K562 (cell line): ENCODE measurements around the gene ABCC6. TPM values are rescaled to one million over a fixed set of nuclear protein-coding genes. Genes with fewer than 3 reads are reported as not detected.

ENCODE experiments used
- ATAC-seq: fragments of 200-7000 bp; cut with Tn5 transposase; 3 replicates; pipeline ENCODE4 v1.9.1; 2020; ENCODE audit warnings: moderate library complexity
- BruUV-seq: library from RNA; stranded (reverse); fragments of 400-500 nt; replicated peaks from 2 replicates; lab custom pipeline; 2021; lab: Mats Ljungman, UMichigan
- CTCF ChIA-PET: fragments of 300-600 bp; formaldehyde crosslinking; extraction: SDS; loops from one replicate; lab custom pipeline; 2021; ENCODE audit warnings: low intra/inter-chr PET ratio; lab: Yijun Ruan, JAX
- POLR2A ChIA-PET: fragments of 300-600, 350-650 bp; sonication (Branson Sonifier 250); formaldehyde crosslinking; extraction: SDS; loops from one replicate; lab custom pipeline; 2021; ENCODE audit warnings: antibody characterized with exemption, inconsistent platforms; lab: Yijun Ruan, JAX
- DNase-seq, 4 experiments: peaks; one replicate each; pipeline versions ENCODE4 v3.0.0 to v3.0.0-alpha.2; 2011 to 2018; ENCODE audit warnings: low spot score in 3 of 4, mixed read lengths in 3 of 4; ENCODE audit errors: extremely low read depth in 1 of 4
- FAIRE-seq: peaks from 2 replicates; lab custom pipeline; 2011; peaks lifted over from hg19 to GRCh38; lab: Jason Lieb, UNC
- H2AFZ ChIP-seq: 2 replicates; pipeline ENCODE4 v1.6.0; 2011; ENCODE audit warnings: low read depth, low read length, control low read depth, inconsistent platforms
- H3K27ac ChIP-seq: fragments of 200-600 bp; 3 replicates; pipeline ENCODE4 v1.8.0; 2011; ENCODE audit warnings: low read depth, mild to moderate bottlenecking, control low read depth, inconsistent platforms, low read length, moderate library complexity, mixed read lengths; ENCODE audit errors: extremely low read depth
- H3K27me3 ChIP-seq, 2 experiments: fragments of 300-600 bp in 1 of 2; 2 replicates in 1 of 2; 3 replicates in 1 of 2; pipeline versions ENCODE4 v1.6.0 to v1.8.0; 2011; ENCODE audit warnings: inconsistent platforms in 2 of 2, low read length in 2 of 2, mild to moderate bottlenecking in 1 of 2, mixed read lengths in 1 of 2, moderate library complexity in 1 of 2; ENCODE audit not compliant: control insufficient read depth in 2 of 2, insufficient read depth in 2 of 2
- H3K36me3 ChIP-seq: fragments of 300-600 bp; 3 replicates; pipeline ENCODE4 v1.8.0; 2011; ENCODE audit warnings: mild to moderate bottlenecking, low read length, inconsistent platforms; ENCODE audit not compliant: control insufficient read depth, insufficient read depth
- H3K4me1 ChIP-seq, 2 experiments: fragments of 200-600 bp in 1 of 2; replicated peaks in 1 of 2; 2 replicates in 1 of 2; 3 replicates in 1 of 2; pipeline versions ENCODE4 v1.5.1 to v1.8.0; 2011; ENCODE audit warnings: inconsistent platforms in 2 of 2, low read length in 2 of 2, mild to moderate bottlenecking in 1 of 2, mixed read lengths in 1 of 2, moderate library complexity in 1 of 2; ENCODE audit not compliant: control insufficient read depth in 2 of 2, insufficient read depth in 2 of 2
- H3K4me2 ChIP-seq: 2 replicates; pipeline ENCODE4 v1.6.1; 2011; ENCODE audit warnings: low read length, control low read depth, inconsistent platforms, mixed read lengths; ENCODE audit not compliant: insufficient read depth
- H3K4me3 ChIP-seq: fragments of 200-600 bp; sonication (generic), shearing (Covaris generic); 2 replicates; pipeline ENCODE4 v1.5.1; 2016; ENCODE audit warnings: control low read depth, inconsistent platforms
- H3K79me2 ChIP-seq: fragments of 200-600 bp; 3 replicates; pipeline ENCODE4 v1.8.0; 2011; ENCODE audit warnings: low read length, inconsistent platforms; ENCODE audit not compliant: control insufficient read depth, insufficient read depth
- H3K9ac ChIP-seq, 2 experiments: 2 replicates each; pipeline versions ENCODE4 v1.6.0 to v1.6.1; 2011; ENCODE audit warnings: low read depth in 2 of 2, low read length in 2 of 2, control low read depth in 1 of 2, inconsistent platforms in 1 of 2, mild to moderate bottlenecking in 1 of 2, mixed read lengths in 1 of 2; ENCODE audit not compliant: insufficient read depth in 1 of 2
- H3K9me1 ChIP-seq: one replicate; pipeline ENCODE4 v1.6.0; 2011; ENCODE audit warnings: inconsistent platforms, mild to moderate bottlenecking, low read length, moderate library complexity; ENCODE audit not compliant: control insufficient read depth, insufficient read depth
- H3K9me3 ChIP-seq: replicated peaks from 2 replicates; pipeline ENCODE4 v1.5.1; 2011; ENCODE audit warnings: low read depth, low read length, inconsistent platforms; ENCODE audit not compliant: control insufficient read depth, insufficient read depth
- H4K20me1 ChIP-seq: replicated peaks from 2 replicates; pipeline ENCODE4 v1.6.1; 2011; ENCODE audit warnings: low read length, inconsistent platforms, mixed read lengths; ENCODE audit not compliant: control insufficient read depth, insufficient read depth
- CLOCK ChIP-seq: fragments of 250-450 bp; sonication (Bioruptor Pico); IDR thresholded peaks from 2 replicates; pipeline ENCODE4 v1.4.0; 2020; ENCODE audit warnings: mild to moderate bottlenecking, moderate library complexity, borderline replicate concordance
- CXXC5 ChIP-seq: fragments of 250-450 bp; sonication (Bioruptor Pico); IDR thresholded peaks from 2 replicates; pipeline ENCODE4 v1.8.0; 2022; ENCODE audit warnings: inconsistent platforms, mild to moderate bottlenecking, moderate library complexity
- DNMT1 ChIP-seq: fragments of 450-650 bp; IDR thresholded peaks from 2 replicates; pipeline ENCODE4 v1.6.1; 2016; ENCODE audit warnings: antibody characterized with exemption, mild to moderate bottlenecking
- EP300 ChIP-seq: IDR thresholded peaks from 2 replicates; pipeline ENCODE4 v1.6.1; 2012; ENCODE audit warnings: low read length, improper control_type of control experiment
- EZH2 ChIP-seq: IDR thresholded peaks from 2 replicates; pipeline ENCODE4 v1.6.1; 2012; ENCODE audit warnings: low read depth, mild to moderate bottlenecking, inconsistent platforms, low read length, borderline replicate concordance
- GTF2B ChIP-seq: IDR thresholded peaks from 2 replicates; pipeline ENCODE4 v1.6.1; 2011; ENCODE audit not compliant: insufficient read length; ENCODE audit errors: extremely low read depth
- HNRNPH1 ChIP-seq: fragments of 200-400 bp; formaldehyde crosslinking; optimal IDR thresholded peaks from 2 replicates; pipeline ENCODE3; 2017; ENCODE audit warnings: low read depth, mild to moderate bottlenecking, low read length, moderate library complexity
- KDM5B ChIP-seq: fragments of 200-600 bp; sonication (generic); IDR thresholded peaks from 2 replicates; pipeline ENCODE4 v1.6.1; 2012; ENCODE audit warnings: low read depth, mild to moderate bottlenecking, moderate library complexity, low read length, control low read depth, inconsistent platforms; ENCODE audit not compliant: insufficient replicate concordance
- PHB2 ChIP-seq: fragments of 450-650 bp; IDR thresholded peaks from 2 replicates; pipeline ENCODE4 v1.6.1; 2017; ENCODE audit warnings: low read depth
- SMAD4 ChIP-seq: fragments of 250-450 bp; sonication (Bioruptor Pico); conservative IDR thresholded peaks from 2 replicates; pipeline ENCODE4 v1.8.0; 2021; ENCODE audit warnings: inconsistent platforms, mild to moderate bottlenecking, moderate library complexity
- TFE3 ChIP-seq: fragments of 450-650 bp; formaldehyde crosslinking; IDR thresholded peaks from 2 replicates; pipeline ENCODE4 v1.4.0; 2020; ENCODE audit warnings: mild to moderate bottlenecking, mixed read lengths
- ZBTB43 ChIP-seq: sonication (generic); formaldehyde crosslinking; IDR thresholded peaks from 2 replicates; pipeline ENCODE4 v1.8.0; 2023; ENCODE audit warnings: mild to moderate bottlenecking, missing genetic modification reagents
- ZFP1 ChIP-seq: fragments of 450-650 bp; formaldehyde crosslinking; IDR thresholded peaks from 2 replicates; pipeline ENCODE4 v1.4.0; 2020; ENCODE audit warnings: mild to moderate bottlenecking, mixed read lengths
- ZFPM2 ChIP-seq: fragments of 250-450 bp; sonication (Bioruptor Pico); IDR thresholded peaks from 2 replicates; pipeline ENCODE4 v1.5.1; 2022; ENCODE audit warnings: mild to moderate bottlenecking
- ZKSCAN1 ChIP-seq: fragments of 150-350 bp; IDR thresholded peaks from 2 replicates; pipeline ENCODE4 v1.6.1; 2016; ENCODE audit warnings: low read depth, low read length
- ZNF197 ChIP-seq: fragments of 200-800 bp; sonication (Bioruptor generic); IDR thresholded peaks from 2 replicates; pipeline ENCODE4 v1.6.1; 2016; ENCODE audit warnings: low read depth, missing genetic modification characterization, missing compliant biosample characterization
- ZNF699 ChIP-seq: fragments of 250-450 bp; sonication (Bioruptor Pico); IDR thresholded peaks from 2 replicates; pipeline ENCODE4 v1.8.0; 2021; ENCODE audit warnings: mild to moderate bottlenecking, moderate library complexity; ENCODE audit not compliant: insufficient replicate concordance
- ZNF707 ChIP-seq: fragments of 250-450 bp; sonication (Bioruptor Pico); conservative IDR thresholded peaks from 2 replicates; pipeline ENCODE4 v1.8.0; 2022; ENCODE audit warnings: inconsistent platforms, mild to moderate bottlenecking, moderate library complexity
- WGBS: fragments of 100-300 bp; shearing (Covaris generic); methylation state at CpG from one replicate; pipeline ENCODE4 v1.1.6; 2016; ENCODE audit warnings: low coverage, mixed read lengths; ENCODE audit not compliant: insufficient coverage; ENCODE audit errors: missing lambda C conversion rate; 5-methylcytosine and 5-hydroxymethylcytosine counted together
- in situ Hi-C: fragments of 300-500 bp; cut with MboI; formaldehyde crosslinking; loops from 4 replicates; pipeline ENCODE4 v1.15.0; 2018; ENCODE audit warnings: inconsistent platforms, mixed read lengths
- intact Hi-C: fragments of 100-400 bp; cut with micrococcal nuclease; formaldehyde crosslinking; loops from 2 replicates; pipeline ENCODE4 v1.14.2; 2022
- polyA plus RNA-seq, 8 experiments: library from polyadenylated mRNA; depleted of rRNA in 4 of 8; stranded (reverse) in 5 of 8; unstranded in 3 of 8; fragments of >200 nt; fragmentation: Nextera tagmentation in 2 of 8; fragmentation: Illumina TruSeq in 1 of 8; extraction: Ambion mirVana in 2 of 8; extraction: Trizol in 1 of 8; gene quantifications; 2 replicates each; pipeline versions ENCODE4 v1.2.1 to v1.2.3, GENCODE V29; 2011 to 2014; ENCODE audit warnings: inconsistent platforms in 1 of 8, missing spikeins in 1 of 8
- total RNA-seq, 7 experiments: library from RNA; depleted of rRNA in 6 of 7; stranded (reverse); fragments of >200 nt in 6 of 7; fragmentation: Illumina TruSeq in 2 of 7; extraction: Trizol in 2 of 7; gene quantifications; 2 replicates each; pipeline versions ENCODE4 v1.2.1 to v1.2.3, GENCODE V29; 2011 to 2021; ENCODE audit warnings: low replicate concordance in 1 of 7

Gene ABCC6
- total and polyA plus RNA-seq, 9 of the 15 experiments (the other 6 are each of a cell fraction or from before 2014, with no cell fraction given), result 0.03 to 0.46 (median 0.07) TPM; not detected in 4

- no peaks in the 10 kb centered on the region for H3K27me3 ChIP-seq
- H4K20me1 ChIP-seq, result no peaks in the 10 kb centered on the region; the same call in 1 of the 2 replicates
- CTCF ChIA-PET, result no interaction called here
- no peak overlapping the region for H3K4me3 ChIP-seq
- intact Hi-C loops (no loop called here), in situ Hi-C loops (no loop called here)
- POLR2A ChIA-PET, result interaction anchor here (0.6 kb wide), 1 partner anchor 16 kb away, joined by 3 read pairs; no protein-coding TSS in a partner anchor
- peaks cover 74% of the 10 kb centered on the region; the same call in 2 of the 3 replicates for H3K36me3 ChIP-seq
- ATAC-seq (no peak), FAIRE-seq (no peak), DNase-seq (no peak)
- no peaks in the 10 kb centered on the region for H3K79me2 ChIP-seq
- H3K27ac ChIP-seq, result no peak overlapping the region
- H3K9me1 ChIP-seq, result no peaks in the 10 kb centered on the region
- H3K4me2 ChIP-seq, result no peak overlapping the region
- WGBS, result 93% methylated on average over 14 of the region's 15 CpGs
- H3K9me3 ChIP-seq, result no peaks in the 10 kb centered on the region
- H2AFZ ChIP-seq, result no peak overlapping the region
- no TSS peak for BruUV-seq
- no peaks in the 10 kb centered on the region for H3K4me1 ChIP-seq
- no peak overlapping the region; a peak in 1 of 4 replicates for H3K9ac ChIP-seq
- TF ChIP-seq PHB2, result no peak
- TF ChIP-seq ZNF707, result no peak
- TF ChIP-seq ZKSCAN1, result no peak
- TF ChIP-seq ZNF197, result no peak
- no peak for TF ChIP-seq HNRNPH1
- TF ChIP-seq CLOCK (CRISPR knock-in tag), result no peak
- TF ChIP-seq ZNF699 (CRISPR knock-in tag), result no peak
- TF ChIP-seq CXXC5 (CRISPR knock-in tag), result no peak
- TF ChIP-seq EZH2, result no peak
- no peak for TF ChIP-seq ZBTB43 (CRISPR knock-in tag)
- no peak for TF ChIP-seq ZFP1 (CRISPR knock-in tag)
- no peak for TF ChIP-seq ZFPM2
- TF ChIP-seq DNMT1, result no peak
- no peak for TF ChIP-seq GTF2B
- TF ChIP-seq EP300, result no peak
- TF ChIP-seq KDM5B, result no peak
- no peak for TF ChIP-seq SMAD4 (CRISPR knock-in tag)
- TF ChIP-seq TFE3 (CRISPR knock-in tag), result no peak
Observed at GRCh38 chr16:16131659-16132058, 91.6 kb downstream of the ABCC6 start.
